ENCODE data around the gene SSBP3. TPM values are rescaled to one million over a fixed set of nuclear protein-coding genes. Genes with fewer than 3 reads are reported as not detected.

The SSBP3 gene
- total RNA-seq, 1 experiment from 2014 or later, result 42.1 TPM

DNA sequence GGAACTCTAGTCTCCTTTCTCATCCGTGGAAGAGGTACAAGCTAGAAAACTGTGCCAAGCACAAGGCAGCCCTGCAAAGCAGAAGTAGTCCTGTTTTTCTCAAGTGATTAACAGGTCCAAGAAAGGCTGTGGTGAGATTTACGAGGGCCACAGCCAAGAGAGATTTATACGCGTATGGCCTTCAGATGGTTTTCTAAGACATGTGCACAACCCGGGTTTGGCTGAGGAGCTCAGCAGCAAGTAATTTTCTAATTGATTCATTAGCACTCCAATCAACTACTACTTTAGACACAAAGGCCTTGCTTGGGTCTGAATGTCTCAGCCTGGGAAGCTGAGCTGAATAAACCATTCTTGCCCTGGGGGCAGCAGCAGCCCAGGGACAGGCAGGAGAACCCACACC lies 55.8 kb downstream of the SSBP3 start:
- Histone ChIP-seq H3K4me3 (ENCODE audit: low read depth, low read length) (no peak overlapping the region), H3K36me3 (ENCODE audit: control insufficient read depth, insufficient read depth, low read length) (no peaks in the 10 kb centered on the region), H3K27me3 (replicated peaks; ENCODE audit: control insufficient read depth, insufficient read depth, low read length) (no peaks in the 10 kb centered on the region), H3K4me1 (peaks cover 31% of the 10 kb centered on the region), H3K9me3 (no peaks in the 10 kb centered on the region)
- BruUV-seq (replicated peaks), result no TSS peak
- ChIA-PET CTCF (no interaction called here), POLR2A (no interaction called here)
- H3K27ac Mint-ChIP-seq (ENCODE audit: unreplicated experiment), result no peak overlapping the region
- peaks cover 5% of the 10 kb centered on the region for H3K36me3 Mint-ChIP-seq (ENCODE audit: insufficient read depth, unreplicated experiment)
- no peaks in the 10 kb centered on the region for H3K9me3 Mint-ChIP-seq (ENCODE audit: unreplicated experiment)
- no peaks in the 10 kb centered on the region for H3K4me1 Mint-ChIP-seq (ENCODE audit: low read depth, unreplicated experiment)
- H3K27me3 Mint-ChIP-seq (ENCODE audit: insufficient read depth, unreplicated experiment), result no peaks in the 10 kb centered on the region
- intact Hi-C loops (cut with micrococcal nuclease; ENCODE audit: unreplicated experiment), result no loop called here
- H3K4me3 Mint-ChIP-seq (ENCODE audit: unreplicated experiment), result no peak overlapping the region
- no peak for DNase-seq
- TF ChIP-seq CTCF (IDR thresholded peaks at IDR 0.05; ENCODE audit: insufficient read depth in 1 of 2, low read depth in 1 of 2, low read length in 1 of 2, severe bottlenecking in 1 of 2, unreplicated experiment in 1 of 2), result no peak

DNA sequence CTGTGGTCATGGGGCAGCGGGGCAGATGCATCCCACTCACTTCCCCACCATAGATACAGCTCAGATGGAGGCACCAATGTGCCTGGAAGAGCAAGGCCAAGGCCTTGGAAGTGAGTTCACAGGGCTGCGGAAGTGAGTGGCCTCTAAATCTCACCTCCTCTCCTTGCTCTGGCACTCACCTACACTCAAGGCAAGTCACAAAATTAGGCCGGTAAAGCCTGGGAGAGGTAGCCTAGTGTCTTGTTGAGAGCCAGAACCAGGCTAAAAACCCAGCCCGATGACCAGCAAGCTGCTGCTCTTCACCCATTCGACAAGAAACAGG lies 57.5 kb downstream of the SSBP3 start:
- POLR2A ChIA-PET, result no interaction called here
- intact Hi-C loops (cut with micrococcal nuclease; ENCODE audit: unreplicated experiment), result loop anchor here (5.0 kb wide), 1 partner anchor 34 kb away; no protein-coding TSS in a partner anchor
- Mint-ChIP-seq H3K9me3 (ENCODE audit: unreplicated experiment) (no peaks in the 10 kb centered on the region), H3K27me3 (ENCODE audit: insufficient read depth, unreplicated experiment) (no peaks in the 10 kb centered on the region), H3K36me3 (ENCODE audit: insufficient read depth, unreplicated experiment) (peaks cover 5% of the 10 kb centered on the region), H3K27ac (ENCODE audit: unreplicated experiment) (no peak overlapping the region), H3K4me1 (ENCODE audit: low read depth, unreplicated experiment) (no peaks in the 10 kb centered on the region), H3K4me3 (ENCODE audit: unreplicated experiment) (no peak overlapping the region)
- DNase-seq, result no peak
- no peak for TF ChIP-seq CTCF (IDR thresholded peaks at IDR 0.05; ENCODE audit: insufficient read depth in 1 of 2, low read depth in 1 of 2, low read length in 1 of 2, severe bottlenecking in 1 of 2, unreplicated experiment in 1 of 2)
- CTCF ChIA-PET, result no interaction called here
- no peak overlapping the region for H3K4me3 ChIP-seq (ENCODE audit: low read depth, low read length)
- H3K4me1 ChIP-seq, result peaks cover 16% of the 10 kb centered on the region
- no TSS peak for BruUV-seq (replicated peaks)
- H3K36me3 ChIP-seq (ENCODE audit: control insufficient read depth, insufficient read depth, low read length), result no peaks in the 10 kb centered on the region
- no peaks in the 10 kb centered on the region for H3K9me3 ChIP-seq
- no peaks in the 10 kb centered on the region for H3K27me3 ChIP-seq (replicated peaks; ENCODE audit: control insufficient read depth, insufficient read depth, low read length)

DNA sequence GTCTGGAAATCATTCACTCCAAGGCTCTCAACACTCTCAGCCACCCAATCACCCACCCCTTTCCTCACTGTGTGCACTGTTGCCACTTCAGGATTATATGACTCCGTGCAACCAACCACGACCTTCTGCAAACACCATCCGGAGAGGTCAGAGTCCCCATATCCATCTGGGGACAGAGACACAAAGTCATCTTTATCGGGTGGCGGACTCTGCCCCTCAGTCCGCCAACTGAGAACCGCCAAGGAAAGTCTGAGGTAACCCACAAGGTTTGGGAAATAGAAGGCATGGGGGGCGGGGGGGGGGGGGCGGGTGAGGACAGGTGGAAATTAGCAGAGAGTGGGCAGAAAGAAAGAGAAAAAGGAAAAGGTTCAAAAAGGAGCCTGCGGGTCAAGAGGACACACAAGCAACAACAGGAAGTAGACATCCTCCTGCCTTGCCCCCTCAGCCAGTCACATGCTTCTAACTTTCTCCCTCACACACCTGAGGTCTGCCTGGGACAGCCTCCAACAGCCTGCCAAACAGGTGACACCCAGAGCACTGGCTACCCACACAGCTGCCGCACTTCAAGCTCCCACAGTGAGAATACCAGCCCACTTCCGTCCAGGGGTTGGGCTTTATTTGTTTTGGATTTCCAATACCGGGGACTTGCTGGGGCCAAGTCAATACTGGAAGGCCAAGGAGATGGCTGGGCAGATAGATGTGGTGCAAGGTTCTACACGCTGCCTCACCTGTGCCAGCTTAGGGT lies 58.1 kb downstream of the SSBP3 start:
- POLR2A ChIA-PET, result no interaction called here
- H3K4me1 Mint-ChIP-seq (ENCODE audit: low read depth, unreplicated experiment), result no peaks in the 10 kb centered on the region
- Histone ChIP-seq H3K4me3 (ENCODE audit: low read depth, low read length) (no peak overlapping the region), H3K36me3 (ENCODE audit: control insufficient read depth, insufficient read depth, low read length) (no peaks in the 10 kb centered on the region), H3K9me3 (no peaks in the 10 kb centered on the region), H3K27me3 (replicated peaks; ENCODE audit: control insufficient read depth, insufficient read depth, low read length) (no peaks in the 10 kb centered on the region), H3K4me1 (peaks cover 12% of the 10 kb centered on the region)
- H3K27me3 Mint-ChIP-seq (ENCODE audit: insufficient read depth, unreplicated experiment), result no peaks in the 10 kb centered on the region
- intact Hi-C loops (cut with micrococcal nuclease; ENCODE audit: unreplicated experiment), result loop anchor here (5.0 kb wide), 1 partner anchor 34 kb away; no protein-coding TSS in a partner anchor
- no peak overlapping the region for H3K4me3 Mint-ChIP-seq (ENCODE audit: unreplicated experiment)
- TF ChIP-seq CTCF (IDR thresholded peaks at IDR 0.05; ENCODE audit: insufficient read depth in 1 of 2, low read depth in 1 of 2, low read length in 1 of 2, severe bottlenecking in 1 of 2, unreplicated experiment in 1 of 2), result no peak
- peak overlapping the region; percentile 50 for H3K27ac Mint-ChIP-seq (ENCODE audit: unreplicated experiment)
- no peaks in the 10 kb centered on the region for H3K9me3 Mint-ChIP-seq (ENCODE audit: unreplicated experiment)
- CTCF ChIA-PET, result no interaction called here
- peaks cover 5% of the 10 kb centered on the region for H3K36me3 Mint-ChIP-seq (ENCODE audit: insufficient read depth, unreplicated experiment)
- BruUV-seq (replicated peaks), result no TSS peak
- DNase-seq, result peak; percentile 46 to 62
